Measurements from ENCODE around the gene DIS3L2. TPM values are rescaled to one million over a fixed set of nuclear protein-coding genes. Genes with fewer than 3 reads are reported as not detected.

DIS3L2 gene
- total and polyA plus RNA-seq, 2 of the 4 experiments (the other 2 are of a cell fraction) = 14.7 to 19.2 TPM

DNA sequence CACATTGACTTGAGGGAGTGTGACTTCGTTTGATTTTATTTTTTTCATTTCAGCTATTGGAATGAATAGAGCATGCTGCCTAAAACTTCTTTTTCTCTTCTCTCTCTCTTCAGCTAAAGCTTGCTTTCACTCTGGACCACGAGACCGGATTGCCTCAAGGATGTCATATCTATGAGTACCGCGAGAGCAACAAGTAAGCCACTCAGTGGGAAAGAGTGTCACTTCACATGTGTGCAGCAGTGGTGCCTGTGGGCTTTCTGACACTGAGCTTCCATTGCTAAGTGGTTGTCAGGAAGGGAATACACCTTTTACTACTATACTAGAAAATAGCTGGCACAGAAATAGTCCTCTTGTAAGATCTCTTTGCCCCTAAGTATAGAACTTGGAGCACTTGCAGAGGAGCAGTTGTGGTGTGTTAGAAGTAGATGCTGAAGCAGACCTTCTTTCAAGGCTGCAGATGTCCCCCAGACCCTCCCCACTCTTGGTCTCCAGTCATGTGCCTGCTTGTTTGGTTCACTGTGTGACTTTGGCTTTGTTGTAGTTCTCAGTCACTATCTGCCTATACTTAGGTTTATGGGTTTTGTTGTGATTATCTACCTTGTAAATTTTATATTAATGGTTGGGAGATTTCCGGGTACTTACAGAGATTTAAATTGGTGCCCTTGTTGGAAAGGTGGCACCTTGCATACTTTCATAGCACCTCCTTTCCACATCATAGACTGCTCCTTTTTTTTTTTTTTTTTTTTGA lies 338.6 kb downstream of the DIS3L2 start:
- no peak overlapping the region for H4K91ac ChIP-seq (ENCODE audit: insufficient read depth, low read depth, low read length)
- 100% methylated on average over 2 of the region's 6 CpGs; no CpG with 5 or more reads in 1 of the 2 experiments for WGBS, 2 experiments (ENCODE audit: extremely low coverage in 2 of 2, insufficient read length in 1 of 2)
- H2AK5ac ChIP-seq (ENCODE audit: low read depth, low read length) = no peak overlapping the region
- H3K79me1 ChIP-seq (ENCODE audit: low read depth in 1 of 2, low read length in 2 of 2) = no peaks in the 10 kb centered on the region; a peak in 1 of 4 replicates
- BruUV-seq (replicated peaks) = no TSS peak
- no peak overlapping the region for H3K18ac ChIP-seq (ENCODE audit: low read depth, low read length)
- POLR2A ChIA-PET (ENCODE audit: unreplicated experiment) = no interaction called here
- no peak overlapping the region for H2AK9ac ChIP-seq (replicated peaks; ENCODE audit: low read depth, low read length, poor library complexity)
- H3K4me2 ChIP-seq (ENCODE audit: low read depth, low read length) = no peak overlapping the region
- H3K27me3 ChIP-seq (ENCODE audit: control insufficient read depth, insufficient read depth, low read length) = no peaks in the 10 kb centered on the region
- CTCF ChIA-PET = interaction anchor here (1.3 kb wide), 1 partner anchor 17 kb away, joined by 3 read pairs; no protein-coding TSS in a partner anchor
- no peak overlapping the region for H3K14ac ChIP-seq (replicated peaks; ENCODE audit: low read depth, low read length)
- H2BK15ac ChIP-seq (ENCODE audit: low read depth, low read length) = no peak overlapping the region
- H3K27ac ChIP-seq (ENCODE audit: insufficient read depth, low read length) = no peak overlapping the region
- H3K9me1 ChIP-seq (ENCODE audit: insufficient read depth, low read length) = peaks cover 6% of the 10 kb centered on the region; the same call in 1 of the 2 replicates
- H3K4me1 ChIP-seq (ENCODE audit: control insufficient read depth, insufficient read depth, low read length) = no peaks in the 10 kb centered on the region
- H3K9me3 ChIP-seq (ENCODE audit: control insufficient read depth, insufficient read depth, low read length) = no peaks in the 10 kb centered on the region
- no peak overlapping the region for H4K5ac ChIP-seq (ENCODE audit: low read depth, low read length)
- H3K4me3 ChIP-seq (ENCODE audit: insufficient read depth, low read depth, low read length) = no peak overlapping the region
- no peak overlapping the region for H3K9ac ChIP-seq (ENCODE audit: low read depth, low read length)
- peaks cover 3% of the 10 kb centered on the region for H3K36me3 ChIP-seq (ENCODE audit: control insufficient read depth, insufficient read depth, low read length)
- no peaks in the 10 kb centered on the region for H4K20me1 ChIP-seq (ENCODE audit: insufficient read depth, low read length)
- no peak overlapping the region for H2BK5ac ChIP-seq (ENCODE audit: low read depth, low read length, poor library complexity, severe bottlenecking)
- dilution Hi-C loops (cut with HindIII; ENCODE audit: low sequenced_read_pairs, unreplicated experiment) (no loop called here), in situ Hi-C loops (cut with MboI; ENCODE audit: low sequenced_read_pairs) (no loop called here), intact Hi-C loops (cut with micrococcal nuclease) (no loop called here)
- DNase-seq (no peak), ATAC-seq (ENCODE audit: low read depth) (no peak)
- no peak overlapping the region for H2BK120ac ChIP-seq (ENCODE audit: low read depth, low read length)
- H3K23ac ChIP-seq (ENCODE audit: low read depth, low read length) = no peak overlapping the region
- no peak overlapping the region for H3K56ac ChIP-seq (ENCODE audit: extremely low read depth, insufficient read depth, low read length)
- no peak overlapping the region for H2BK20ac ChIP-seq (ENCODE audit: low read depth, low read length)
- no peak overlapping the region for H4K8ac ChIP-seq (ENCODE audit: low read depth in 2 of 2, low read length in 2 of 2)
- TF ChIP-seq NFE2L2 (IDR thresholded peaks at IDR 0.05; ENCODE audit: low read depth, low read length) (no peak), CEBPB (IDR thresholded peaks at IDR 0.05; ENCODE audit: low read depth, low read length) (no peak), CHD1 (IDR thresholded peaks at IDR 0.05; ENCODE audit: low read depth, low read length) (no peak), MAFK (IDR thresholded peaks at IDR 0.05; ENCODE audit: low read depth, low read length) (no peak), RCOR1 (IDR thresholded peaks at IDR 0.05; ENCODE audit: insufficient replicate concordance, low read length) (no peak), SMC3 (IDR thresholded peaks at IDR 0.05; ENCODE audit: low read depth, low read length) (no peak), FOS (IDR thresholded peaks at IDR 0.05; ENCODE audit: low read depth, low read length) (no peak), MAZ (IDR thresholded peaks at IDR 0.05; ENCODE audit: borderline replicate concordance, low read depth, low read length) (no peak), MXI1 (IDR thresholded peaks at IDR 0.05; ENCODE audit: borderline replicate concordance, low read depth, low read length) (no peak), USF2 (IDR thresholded peaks at IDR 0.05; ENCODE audit: low read depth, low read length) (no peak)
- H3K4ac ChIP-seq (ENCODE audit: low read depth, low read length) = no peak overlapping the region
- H2AFZ ChIP-seq (replicated peaks; ENCODE audit: low read length, poor library complexity) = no peak overlapping the region
